HG03439 (cell line): ENCODE data around the gene SPDYE4.

Experiments
- ATAC-seq: cut with Tn5 transposase; IDR thresholded peaks from one replicate; pipeline ENCODE4 v1.9.1; 2021; ENCODE audit warnings: mild to moderate bottlenecking, moderate library complexity; ENCODE audit not compliant: unreplicated experiment

SPDYE4 gene

GRCh38 chr17:8741771-8742170, 16.6 kb downstream of the SPDYE4 start:
- no peak for ATAC-seq

DNA sequence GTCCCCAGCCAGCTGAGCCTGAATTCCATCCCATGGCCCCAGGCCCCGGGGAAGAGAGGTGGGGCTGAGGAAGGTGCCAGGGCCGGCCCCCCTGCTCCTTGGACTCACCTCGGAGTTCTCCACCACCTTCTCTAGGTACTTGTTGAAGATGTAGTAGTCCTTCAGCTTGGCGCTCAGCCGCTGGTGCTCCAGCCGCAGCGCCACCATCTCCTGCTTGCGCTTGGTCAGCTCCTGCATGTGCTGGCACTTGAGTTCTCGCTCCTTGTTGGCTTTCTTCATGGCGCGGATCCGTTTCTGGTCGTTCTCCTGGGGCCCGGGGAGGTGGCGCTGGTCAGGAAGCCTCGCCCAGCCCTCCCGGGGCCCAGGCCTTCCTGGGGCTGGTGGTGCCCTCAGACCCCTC, 17.0 kb downstream of the SPDYE4 start:
- ATAC-seq, result no peak

GRCh38 chr17:8740486-8740885, 17.9 kb downstream of the SPDYE4 start:
- no peak for ATAC-seq

- ATAC-seq, result no peak
These were observed 19.2 kb downstream of the SPDYE4 start for GRCh38 chr17:8739097-8739496.

DNA sequence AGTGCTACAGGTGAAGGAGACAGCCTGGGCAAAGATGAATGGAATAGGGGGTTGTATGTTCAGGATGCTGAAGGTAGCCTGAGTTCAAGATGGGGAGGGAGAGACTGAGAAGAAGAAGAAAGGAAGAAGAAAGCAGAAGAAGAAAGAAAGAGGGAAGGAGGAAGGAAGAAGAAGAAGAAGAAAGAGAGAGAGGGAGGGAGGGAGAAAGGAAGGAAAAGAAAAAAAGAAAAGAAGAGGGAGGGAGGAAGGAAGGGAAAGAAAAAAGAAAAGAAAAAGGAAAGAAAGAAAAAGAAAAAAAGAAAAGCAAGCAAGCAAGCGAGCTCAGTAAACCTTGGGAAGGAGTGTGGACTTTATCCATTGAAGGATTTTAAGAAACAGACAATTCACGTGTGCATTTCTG, 21.6 kb downstream of the SPDYE4 start:
- no peak for ATAC-seq

- ATAC-seq, result no peak
These were observed 22.0 kb downstream of the SPDYE4 start for GRCh38 chr17:8736362-8736761.

DNA sequence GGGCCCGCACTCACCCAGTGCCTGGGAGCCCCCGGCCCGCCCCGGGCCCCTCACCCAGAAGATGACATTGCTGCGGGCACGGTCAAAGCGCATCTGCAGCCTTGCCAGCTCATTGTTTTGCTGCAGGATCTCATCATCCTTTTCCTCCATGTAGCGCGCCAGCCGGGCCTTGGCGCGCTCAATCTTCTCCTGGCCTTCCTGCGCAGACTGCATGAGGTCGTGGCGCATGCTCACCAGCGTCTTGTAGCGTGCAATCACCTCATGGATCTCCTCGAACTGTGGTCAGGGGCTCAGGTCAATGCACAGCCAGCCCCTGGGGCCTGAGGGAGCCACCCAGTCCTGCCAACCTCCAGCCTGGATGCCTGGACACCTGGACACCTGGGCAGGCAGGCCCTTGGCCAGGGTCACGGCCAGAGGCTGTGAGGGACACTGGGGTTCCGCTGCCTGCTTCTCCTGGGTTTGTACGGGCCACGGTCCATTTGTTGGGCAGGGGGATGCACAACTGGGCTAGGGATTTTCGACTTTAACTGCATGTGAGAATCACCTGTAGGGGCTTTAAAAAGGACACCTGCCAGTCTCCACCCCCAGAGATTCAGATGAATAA, 22.9 kb downstream of the SPDYE4 start:
- ATAC-seq, result no peak

DNA sequence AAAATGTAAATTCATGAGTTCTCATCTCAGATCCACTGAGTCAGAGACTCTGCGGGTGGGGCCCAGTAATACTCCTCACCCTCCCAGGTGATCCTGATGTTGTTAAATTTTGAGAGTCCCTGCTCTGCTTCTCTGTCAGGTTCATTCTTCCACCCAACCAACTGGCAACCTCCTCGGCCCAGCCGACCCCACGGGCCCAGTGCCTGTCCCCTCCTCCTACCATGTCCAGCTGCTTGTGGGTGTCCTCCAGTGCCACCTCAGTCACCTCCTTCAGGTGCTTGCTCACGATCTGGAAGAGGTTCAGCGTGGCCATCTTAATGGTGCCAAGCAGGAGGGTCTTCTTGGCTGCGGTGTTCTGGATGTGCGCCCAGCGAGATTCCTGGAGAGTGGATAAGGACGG, 23.5 kb downstream of the SPDYE4 start:
- no peak for ATAC-seq

DNA sequence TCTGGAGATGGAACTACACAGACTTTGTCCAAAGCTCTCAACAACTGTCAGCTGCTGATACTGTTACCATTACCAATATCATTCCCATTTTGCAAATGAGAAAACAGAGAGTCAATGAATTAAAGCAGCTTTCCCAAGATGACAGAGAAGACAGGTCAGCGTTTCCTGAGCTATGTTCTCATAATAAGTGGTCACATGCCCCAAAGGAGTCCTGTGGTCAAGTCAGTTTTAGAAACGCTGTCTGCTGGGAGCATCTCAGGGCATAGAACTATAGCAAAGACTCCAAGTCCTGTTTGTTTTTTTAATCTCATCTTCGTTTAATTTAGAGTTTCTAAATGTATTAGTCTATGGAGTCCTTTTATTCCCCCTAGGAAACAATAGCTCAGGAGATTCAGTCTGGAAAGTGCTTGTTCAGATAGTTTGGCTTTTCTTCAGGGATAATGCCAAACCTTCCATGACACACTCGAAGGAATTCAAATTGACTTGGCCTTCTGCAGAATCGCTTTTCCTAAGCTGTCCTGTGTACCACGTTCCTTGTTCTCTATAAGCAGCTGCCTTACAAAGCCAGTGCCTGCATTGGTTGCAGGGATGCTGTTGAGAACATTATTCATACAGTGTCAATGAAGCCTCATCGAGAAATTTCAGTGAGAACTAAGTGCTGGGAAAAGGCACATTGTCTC, 25.8 kb downstream of the SPDYE4 start:
- no peak for ATAC-seq

DNA sequence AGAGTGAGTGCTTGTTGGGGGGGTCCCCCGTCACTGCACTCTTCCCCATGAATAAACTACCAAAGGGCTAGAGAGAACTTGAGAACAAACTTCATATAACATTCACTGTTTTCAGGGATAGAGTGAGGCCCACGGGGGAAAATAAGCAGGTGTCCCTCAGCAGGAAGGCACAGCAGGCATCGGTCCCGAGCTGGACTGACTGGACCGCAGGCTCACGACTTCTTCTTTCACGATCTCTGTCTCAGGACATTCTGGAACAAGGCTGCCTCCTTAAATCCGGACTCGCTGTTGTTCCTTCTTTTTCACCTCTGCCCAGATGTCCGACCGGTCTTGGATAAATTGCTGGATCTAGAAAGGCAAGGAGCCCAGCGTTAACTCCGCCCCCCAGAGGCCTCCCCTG, 28.5 kb downstream of the SPDYE4 start:
- no peak for ATAC-seq

DNA sequence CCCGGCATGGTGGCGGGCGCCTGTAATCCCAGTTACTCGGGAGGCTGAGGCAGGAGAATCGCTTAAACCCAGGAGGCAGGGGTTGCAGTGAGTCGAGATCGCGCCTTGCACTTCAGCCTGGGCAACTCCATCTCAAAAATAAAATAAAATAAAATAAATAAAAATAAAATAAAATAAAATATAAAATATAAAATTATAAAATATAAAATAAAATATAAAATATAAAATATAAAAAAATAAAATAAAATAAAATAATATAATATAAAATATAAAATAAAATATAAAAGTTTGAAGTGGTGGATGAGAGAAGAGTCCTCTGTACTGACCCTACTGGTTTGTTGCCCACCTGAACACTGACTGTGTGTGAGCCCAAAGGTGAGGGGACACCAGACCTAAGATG, 28.9 kb downstream of the SPDYE4 start:
- no peak for ATAC-seq

DNA sequence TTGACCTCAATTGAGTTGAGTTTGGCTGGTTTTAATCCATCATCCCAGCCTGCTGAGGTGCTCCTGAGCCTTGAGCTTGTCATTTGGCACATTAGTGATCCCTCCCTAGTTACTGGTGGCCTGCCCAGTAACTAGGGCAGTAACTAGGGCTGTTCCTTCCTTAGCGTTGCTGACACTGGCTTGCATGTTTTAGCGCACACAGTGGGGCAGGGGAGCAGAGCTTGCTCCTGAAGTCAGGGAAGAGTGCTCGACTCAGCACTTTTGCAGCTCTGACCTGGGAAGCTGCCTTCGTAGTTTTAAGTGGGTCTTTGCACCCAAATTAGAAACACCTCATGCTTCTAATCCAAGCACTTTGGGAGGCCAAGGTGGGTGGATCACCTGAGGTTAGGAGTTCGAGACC, 29.4 kb downstream of the SPDYE4 start:
- no peak for ATAC-seq

DNA sequence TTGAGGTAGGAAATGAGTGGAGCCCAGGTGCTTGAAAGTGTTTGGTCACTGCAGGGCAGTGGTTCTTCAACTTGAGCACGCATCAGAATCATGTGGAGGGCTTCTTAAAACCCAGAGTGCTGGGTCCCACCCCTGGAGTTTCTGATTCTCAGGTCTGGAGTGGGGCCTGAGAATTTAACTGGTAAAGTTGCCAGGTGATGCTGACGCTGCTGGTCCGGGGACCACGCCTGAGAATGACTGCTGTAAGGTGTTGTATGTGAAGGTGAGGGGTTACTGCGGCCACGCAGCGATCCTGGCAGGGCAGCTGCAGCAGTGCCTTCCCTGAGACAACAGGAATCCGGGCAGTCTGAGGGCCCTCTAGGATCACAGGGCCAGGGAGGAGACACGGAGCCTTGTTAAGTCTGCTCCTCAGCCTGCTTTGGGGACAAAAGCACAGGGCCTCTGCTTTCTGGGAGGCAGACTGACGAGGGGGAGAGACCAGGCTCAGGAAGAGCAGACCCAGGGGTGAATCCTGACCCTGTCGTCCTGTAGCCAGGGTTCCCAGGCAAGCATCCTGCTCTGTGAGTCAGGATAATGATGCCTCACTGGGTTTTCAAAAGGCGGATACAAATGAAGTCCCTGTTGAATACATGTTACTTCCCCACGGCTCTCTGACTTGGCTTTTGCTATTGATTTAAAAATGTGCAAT, 30.0 kb downstream of the SPDYE4 start:
- ATAC-seq, result no peak

GRCh38 chr17:8726941-8727555, 31.3 kb downstream of the SPDYE4 start:
- ATAC-seq, result no peak

DNA sequence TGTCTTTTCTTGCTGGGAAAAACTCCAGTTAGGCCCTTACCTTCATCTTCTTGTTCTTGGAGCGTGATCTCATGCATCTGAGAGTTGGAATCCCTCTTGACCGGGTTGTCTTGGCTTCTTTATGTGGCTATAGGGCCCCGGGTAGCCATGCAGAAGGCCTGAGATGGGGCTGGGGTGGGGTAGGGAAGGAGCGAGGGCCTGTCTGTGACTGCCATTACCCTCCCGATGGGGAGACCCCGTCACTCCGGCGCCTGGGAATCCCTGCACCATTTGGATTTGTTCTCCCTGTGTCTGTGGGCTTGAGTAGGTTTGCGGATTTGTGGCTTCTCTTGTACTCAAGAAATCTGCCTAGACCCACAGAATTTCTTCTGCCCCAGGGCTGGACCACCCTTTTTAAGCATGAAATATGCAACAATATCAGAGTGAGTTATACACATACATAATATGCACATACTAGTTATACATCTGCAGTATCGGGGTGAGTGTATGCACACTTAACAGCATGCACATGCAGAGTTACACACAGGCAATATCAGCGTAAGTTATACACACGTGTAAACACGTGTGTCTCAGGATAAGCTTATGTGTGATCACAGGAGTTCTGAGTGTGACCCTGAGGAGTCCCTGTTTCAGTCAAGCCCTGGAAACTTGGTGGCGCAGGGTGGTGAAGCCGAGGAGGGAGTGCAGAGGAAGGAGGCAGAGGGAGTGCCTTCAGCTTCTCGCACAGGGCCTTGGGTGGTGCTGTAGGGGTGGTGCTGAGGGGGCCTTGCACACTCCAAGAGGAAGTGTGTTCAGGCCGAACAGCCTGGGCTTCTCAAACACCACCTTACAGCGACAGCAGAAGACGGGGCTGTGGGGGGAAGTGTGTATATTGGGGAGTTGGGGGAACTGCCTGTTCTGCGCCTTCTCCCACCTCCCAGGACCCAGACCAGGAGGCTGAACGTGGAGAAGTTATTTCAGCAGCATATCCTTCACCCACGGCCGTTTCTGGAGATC, 32.2 kb downstream of the SPDYE4 start:
- ATAC-seq, result no peak

DNA sequence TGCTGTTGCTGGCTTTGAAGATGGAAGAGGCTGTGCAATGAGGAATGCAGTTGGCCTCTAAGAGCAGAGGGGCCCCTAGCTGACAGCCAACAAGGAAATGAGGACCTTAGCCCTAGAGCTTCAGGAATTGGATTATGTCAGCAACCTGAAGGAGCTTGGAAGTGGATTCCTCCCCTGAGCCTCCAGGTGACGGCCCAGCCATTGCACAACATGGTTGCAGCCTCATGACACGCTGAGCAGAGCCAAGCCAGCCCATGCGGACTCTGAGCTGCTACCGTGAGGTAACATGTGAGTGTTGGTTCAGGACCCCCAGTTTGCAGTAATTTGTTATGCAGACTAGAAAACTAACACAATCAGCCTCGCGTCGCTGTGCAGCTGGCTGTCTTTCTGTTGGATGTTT, 33.9 kb downstream of the SPDYE4 start:
- no peak for ATAC-seq

DNA sequence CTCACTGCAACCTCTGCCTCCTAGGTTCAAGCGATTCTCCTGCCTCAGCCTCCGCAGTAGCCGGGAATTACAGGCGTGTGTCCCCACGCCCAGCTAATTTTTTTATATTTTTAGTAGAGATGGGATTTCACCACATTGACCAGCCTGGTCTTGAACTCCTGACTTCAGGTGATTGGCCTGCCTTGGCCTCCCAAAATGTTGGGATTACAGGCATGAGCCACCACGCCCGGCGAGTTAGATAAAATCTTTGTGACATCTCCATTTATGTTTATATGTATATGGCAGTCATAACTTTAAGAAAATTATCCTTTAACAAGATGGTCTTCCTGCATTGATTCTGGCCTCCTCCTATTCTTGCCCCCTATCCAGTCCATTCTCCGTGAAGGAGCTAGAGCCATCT, 37.8 kb downstream of the SPDYE4 start:
- no peak for ATAC-seq

DNA sequence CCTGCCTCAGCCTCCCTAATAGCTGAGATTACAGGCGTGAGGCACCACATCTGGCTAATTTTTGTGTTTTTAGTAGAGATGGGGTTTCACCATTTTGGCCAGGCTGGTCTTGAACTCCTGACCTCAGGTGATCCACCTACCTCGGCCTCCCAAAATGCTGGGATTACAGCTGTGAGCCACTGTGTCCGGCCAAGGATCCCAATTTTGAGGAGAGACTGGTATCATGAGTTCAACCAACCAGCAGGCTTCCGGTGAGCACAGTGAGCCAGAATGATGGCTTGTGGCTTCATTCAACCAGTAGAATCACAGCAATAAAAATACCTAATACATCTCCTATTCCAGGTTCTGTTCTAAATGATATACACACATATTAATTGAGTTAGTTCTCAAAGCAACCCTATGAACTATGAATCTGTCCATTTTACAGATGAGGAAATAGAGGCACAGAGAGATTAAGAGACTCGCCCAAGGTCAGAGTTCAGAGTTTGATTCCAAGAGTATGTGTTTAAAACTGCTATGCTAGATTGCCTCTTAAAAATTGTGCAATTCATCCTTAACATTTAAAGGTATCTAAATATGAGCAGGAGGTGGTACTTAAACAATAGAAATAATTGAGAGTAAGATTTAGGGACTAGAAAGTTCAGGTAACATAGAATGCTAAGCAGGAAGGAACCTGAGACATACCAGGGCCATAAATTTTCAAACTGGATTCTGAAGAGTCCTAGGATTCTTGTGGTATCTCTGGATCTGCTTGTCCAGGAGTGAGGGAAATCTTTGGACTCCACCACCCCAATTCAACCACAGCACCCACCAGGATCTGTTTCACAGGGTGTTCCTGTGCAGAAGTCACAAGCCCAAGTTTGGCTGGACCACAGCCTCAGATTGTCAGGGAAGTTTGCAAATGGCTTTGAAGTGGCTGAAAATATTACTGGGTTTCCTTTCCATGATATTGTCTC, 38.8 kb downstream of the SPDYE4 start:
- no peak for ATAC-seq

DNA sequence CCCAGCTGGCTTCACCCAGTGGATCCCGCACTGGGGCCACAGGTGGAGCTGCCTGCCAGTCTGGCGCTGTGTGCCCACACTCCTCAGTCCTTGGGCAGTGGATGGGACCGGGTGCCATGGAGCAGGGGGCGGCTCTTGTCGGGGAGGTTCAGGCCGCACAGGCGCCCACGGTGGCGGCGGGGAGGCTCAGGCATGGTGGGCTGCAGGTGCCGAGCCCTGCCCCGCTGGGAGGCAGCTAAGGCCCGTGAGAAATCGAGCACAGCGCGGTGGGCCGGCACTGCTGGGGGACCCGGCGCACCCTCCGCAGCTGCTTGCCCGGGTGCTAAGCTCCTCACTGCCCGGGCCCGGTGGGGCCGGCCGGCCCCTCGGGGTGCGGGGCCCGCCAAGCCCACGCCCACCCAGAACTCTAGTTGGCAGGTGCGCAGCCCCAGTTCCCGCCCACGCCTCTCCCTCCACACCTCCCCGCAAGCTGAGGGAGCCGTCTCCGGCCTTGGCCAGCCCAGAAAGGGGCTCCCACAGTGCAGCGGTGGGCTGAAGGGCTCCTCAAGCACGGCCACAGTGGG, 40.3 kb downstream of the SPDYE4 start:
- ATAC-seq, result no peak
